Liver (tissue), 9 donors: ENCODE measurements around the gene B9D1. TPM values are rescaled to one million over a fixed set of nuclear protein-coding genes. Genes with fewer than 3 reads are reported as not detected.

ENCODE experiments used
- DNase-seq: peaks from one replicate; pipeline ENCODE4 v3.0.0-alpha.2; 2017; ENCODE audit warnings: low spot score
- H3K27ac ChIP-seq, 2 donors: one replicate each; pipeline ENCODE4 v1.7.0; 2013; ENCODE audit warnings: inconsistent platforms in 2 of 2, low read length in 2 of 2, control low read depth in 1 of 2, low read depth in 1 of 2, mild to moderate bottlenecking in 1 of 2
- H3K27me3 ChIP-seq, 4 donors: one replicate each; pipeline versions ENCODE4 v1.6.1 to v1.7.0; 2013; ENCODE audit warnings: low read length in 3 of 4, inconsistent platforms in 1 of 4, mild to moderate bottlenecking in 1 of 4, moderate library complexity in 1 of 4; ENCODE audit not compliant: control insufficient read depth in 4 of 4, insufficient read depth in 4 of 4
- H3K36me3 ChIP-seq, 4 donors: one replicate each; pipeline versions ENCODE4 v1.6.1 to v1.7.0; 2013; ENCODE audit warnings: low read length in 3 of 4, mild to moderate bottlenecking in 3 of 4, low read depth in 1 of 4, moderate library complexity in 1 of 4; ENCODE audit not compliant: control insufficient read depth in 4 of 4, insufficient read depth in 3 of 4
- H3K4me1 ChIP-seq, 4 donors: one replicate each; pipeline versions ENCODE4 v1.6.1 to v1.7.0; 2013; ENCODE audit warnings: low read length in 3 of 4, mild to moderate bottlenecking in 3 of 4, moderate library complexity in 1 of 4; ENCODE audit not compliant: control insufficient read depth in 4 of 4, insufficient read depth in 4 of 4
- H3K4me3 ChIP-seq, 3 donors: one replicate each; pipeline versions ENCODE4 v1.6.1 to v1.7.0; 2013; ENCODE audit warnings: low read length in 3 of 3, control low read depth in 1 of 3, low read depth in 1 of 3, mild to moderate bottlenecking in 1 of 3
- H3K9ac ChIP-seq, 2 donors: one replicate each; pipeline ENCODE4 v1.7.0; 2013; ENCODE audit warnings: low read length in 2 of 2, mild to moderate bottlenecking in 2 of 2, moderate library complexity in 2 of 2, control low read depth in 1 of 2, low read depth in 1 of 2
- H3K9me3 ChIP-seq, 4 donors: one replicate each; pipeline versions ENCODE4 v1.6.1 to v1.7.0; 2013; ENCODE audit warnings: low read length in 3 of 4; ENCODE audit not compliant: control insufficient read depth in 4 of 4
- ATF3 ChIP-seq: IDR thresholded peaks from 2 replicates; pipeline ENCODE4 v1.6.1; 2016; ENCODE audit warnings: antibody characterized with exemption
- CTCF ChIP-seq: fragments of 150-350 bp; IDR thresholded peaks from 2 replicates; pipeline ENCODE4 v1.5.1; 2017; ENCODE audit warnings: improper control_type of control experiment, low read depth, low read length; ENCODE audit not compliant: missing input control
- EGR1 ChIP-seq, 2 donors: IDR thresholded peaks; 2 replicates each; pipeline ENCODE4 v1.6.1; 2016 to 2018; ENCODE audit warnings: antibody characterized with exemption in 2 of 2, low read depth in 2 of 2
- FOXA1 ChIP-seq: IDR thresholded peaks from 2 replicates; pipeline ENCODE4 v1.6.1; 2016; ENCODE audit warnings: antibody characterized with exemption
- HNF4A ChIP-seq, 2 donors: conservative IDR thresholded peaks; 2 replicates each; pipeline ENCODE4 v1.6.1; 2016; ENCODE audit warnings: antibody characterized with exemption in 2 of 2, mild to moderate bottlenecking in 2 of 2
- MAX ChIP-seq: IDR thresholded peaks from 2 replicates; pipeline ENCODE4 v1.6.1; 2016; ENCODE audit warnings: antibody characterized with exemption
- RAD21 ChIP-seq, 2 donors: IDR thresholded peaks; 2 replicates each; pipeline ENCODE4 v1.6.1; 2016; ENCODE audit warnings: antibody characterized with exemption in 2 of 2, mild to moderate bottlenecking in 2 of 2
- RXRA ChIP-seq, 2 donors: IDR thresholded peaks; 2 replicates each; pipeline ENCODE4 v1.6.1; 2017 to 2018; ENCODE audit warnings: antibody characterized with exemption in 2 of 2, mild to moderate bottlenecking in 1 of 2
- SP1 ChIP-seq: IDR thresholded peaks from 2 replicates; pipeline ENCODE4 v1.6.1; 2018; ENCODE audit warnings: antibody characterized with exemption, mild to moderate bottlenecking
- TAF1 ChIP-seq: conservative IDR thresholded peaks from 2 replicates; pipeline ENCODE4 v1.6.1; 2016; ENCODE audit warnings: antibody characterized with exemption, mild to moderate bottlenecking
- YY1 ChIP-seq: IDR thresholded peaks from 2 replicates; pipeline ENCODE4 v1.6.1; 2016; ENCODE audit warnings: antibody characterized with exemption, mild to moderate bottlenecking
- ZBTB33 ChIP-seq: IDR thresholded peaks from 2 replicates; pipeline ENCODE4 v1.6.1; 2016; ENCODE audit warnings: antibody characterized with exemption
- WGBS: extraction: QIAGEN DNeasy Blood & Tissue Kit; methylation state at CpG from one replicate; pipeline ENCODE4 v1.1.7; 2013; 5-methylcytosine and 5-hydroxymethylcytosine counted together
- polyA plus RNA-seq, 2 donors: library from polyadenylated mRNA; stranded (reverse) in 1 of 2; unstranded in 1 of 2; fragments of 200-250 nt in 1 of 2; fragments of >200 nt in 1 of 2; fragmentation: Nextera tagmentation in 1 of 2; extraction: Ambion mirVana in 1 of 2; gene quantifications; one replicate each; pipeline versions ENCODE4 v1.2.1 to v1.2.3, GENCODE V29; 2013 to 2015
- total RNA-seq, 2 donors: library from RNA; depleted of rRNA; stranded (reverse); fragments of >200 nt; gene quantifications; one replicate each; pipeline ENCODE4 v1.2.3, GENCODE V29; 2014
- donor health status: healthy.
- donor health status: healthy.
- donor health status: healthy.
- donor health status: healthy.
- donor health status: healthy.

B9D1 gene
- total and polyA plus RNA-seq, 4 donors = 8.4 to 22.0 (median 10.8) TPM

GRCh38 chr17:19313066-19313745 is 49.3 kb downstream of the B9D1 start:
- no peak overlapping the region for H3K27ac ChIP-seq
- 95% methylated on average over 13 of the region's 13 CpGs for WGBS
- DNase-seq = no peak

GRCh38 chr17:19312406-19312805 is 50.1 kb downstream of the B9D1 start:
- Histone ChIP-seq H3K36me3 (peaks cover 2 to 15% (median 7%) of the 10 kb centered on the region in 4 donors), H3K9ac (peak overlapping the region in 1 of 2 donors; percentile 9), H3K4me3 (no peak overlapping the region), H3K27ac (no peak overlapping the region), H3K9me3 (no peaks in the 10 kb centered on the region), H3K4me1 (peaks cover 0 to 22% (median 10%) of the 10 kb centered on the region in 4 donors), H3K27me3 (no peaks in the 10 kb centered on the region)
- 96% methylated on average over 7 of the region's 7 CpGs for WGBS
- no peak for DNase-seq
- TF ChIP-seq HNF4A (conservative IDR thresholded peaks at IDR 0.05) (no peak), FOXA1 (no peak), RAD21 (IDR thresholded peaks at IDR 0.05) (no peak), ATF3 (no peak), SP1 (no peak), YY1 (no peak), ZBTB33 (no peak), CTCF (no peak), TAF1 (no peak), EGR1 (IDR thresholded peaks at IDR 0.05; ENCODE audit: low read depth in 2 of 2) (no peak), MAX (no peak), RXRA (IDR thresholded peaks at IDR 0.05) (no peak)

More at GRCh38 chr17:19313066-19313745, 49.3 kb downstream of the B9D1 start:
- no peaks in the 10 kb centered on the region for H3K27me3 ChIP-seq
- H3K4me1 ChIP-seq = peaks cover 0 to 29% (median 16%) of the 10 kb centered on the region in 4 donors
- peaks cover 2 to 15% (median 7%) of the 10 kb centered on the region in 4 donors for H3K36me3 ChIP-seq
- H3K9me3 ChIP-seq = no peaks in the 10 kb centered on the region
- TF ChIP-seq SP1 = no peak
- no peak for TF ChIP-seq RXRA (IDR thresholded peaks at IDR 0.05)
- H3K9ac ChIP-seq = no peak overlapping the region
- no peak overlapping the region for H3K4me3 ChIP-seq
